Calu3 (cell line): ENCODE data around the gene POLR3B. TPM values are rescaled to one million over a fixed set of nuclear protein-coding genes. Genes with fewer than 3 reads are reported as not detected.

Experiments used
- BruUV-seq: library from RNA; stranded (reverse); fragments of 400-500 nt; replicated peaks from 2 replicates; lab custom pipeline; 2021; lab: Mats Ljungman, UMichigan
- CTCF ChIA-PET: fragments of 300-600 bp; sonication (Branson Sonifier 250); formaldehyde crosslinking; loops from one replicate; lab custom pipeline; 2022; ENCODE audit warnings: antibody characterized with exemption; lab: Charles Lee
- DNase-seq: peaks from one replicate; pipeline ENCODE4 v3.0.0; 2022
- H3K27ac Mint-ChIP-seq: one replicate; pipeline ENCODE4 v1.8.0; 2022; ENCODE audit warnings: mixed read lengths; ENCODE audit not compliant: unreplicated experiment
- H3K27me3 Mint-ChIP-seq: one replicate; pipeline ENCODE4 v1.8.0; 2022; ENCODE audit warnings: mixed read lengths; ENCODE audit not compliant: unreplicated experiment
- H3K36me3 Mint-ChIP-seq: one replicate; pipeline ENCODE4 v1.8.0; 2022; ENCODE audit warnings: mild to moderate bottlenecking, moderate library complexity, mixed read lengths; ENCODE audit not compliant: insufficient read depth, unreplicated experiment
- H3K4me1 Mint-ChIP-seq: one replicate; pipeline ENCODE4 v1.8.0; 2022; ENCODE audit warnings: mild to moderate bottlenecking, low read depth, mixed read lengths; ENCODE audit not compliant: unreplicated experiment
- H3K4me3 Mint-ChIP-seq: one replicate; pipeline ENCODE4 v1.8.0; 2022; ENCODE audit warnings: mild to moderate bottlenecking, low read depth, moderate library complexity, mixed read lengths; ENCODE audit not compliant: unreplicated experiment
- H3K9me3 Mint-ChIP-seq: one replicate; pipeline ENCODE4 v1.8.0; 2022; ENCODE audit warnings: low read depth, mixed read lengths; ENCODE audit not compliant: unreplicated experiment
- CTCF ChIP-seq: fragments of 200-600 bp; IDR thresholded peaks from one replicate; pipeline ENCODE4 v1.8.0; 2022; ENCODE audit warnings: antibody characterized with exemption; ENCODE audit not compliant: unreplicated experiment
- intact Hi-C: fragments of 100-400 bp; cut with micrococcal nuclease; formaldehyde crosslinking; loops from one replicate; pipeline ENCODE4 v1.10.0; 2022; ENCODE audit not compliant: unreplicated experiment
- total RNA-seq: library from RNA; stranded (reverse); gene quantifications from 2 replicates; pipeline ENCODE4 v1.2.3, GENCODE V29; 2022

The POLR3B gene
- total RNA-seq, 1 experiment from 2014 or later, result 13.6 TPM

GRCh38 chr12:106511365-106511764 lies 153.8 kb downstream of the POLR3B start:
- Mint-ChIP-seq H3K36me3 (no peaks in the 10 kb centered on the region), H3K9me3 (no peaks in the 10 kb centered on the region), H3K4me3 (no peak overlapping the region), H3K4me1 (no peaks in the 10 kb centered on the region), H3K27me3 (no peaks in the 10 kb centered on the region), H3K27ac (no peak overlapping the region)
- intact Hi-C loops, result no loop called here
- no TSS peak for BruUV-seq
- no peak for TF ChIP-seq CTCF
- CTCF ChIA-PET, result interaction anchor here (0.7 kb wide), 1 partner anchor 1020 kb away, joined by 3 read pairs; no protein-coding TSS in a partner anchor
- no peak for DNase-seq

GRCh38 chr12:106517314-106517713 lies 159.8 kb downstream of the POLR3B start:
- CTCF ChIA-PET, result no interaction called here
- DNase-seq, result no peak

GRCh38 chr12:106519607-106520021 lies 162.1 kb downstream of the POLR3B start:
- no peak overlapping the region for H3K4me3 Mint-ChIP-seq
- H3K36me3 Mint-ChIP-seq, result no peaks in the 10 kb centered on the region
- no peak for TF ChIP-seq CTCF
- H3K9me3 Mint-ChIP-seq, result no peaks in the 10 kb centered on the region
- BruUV-seq, result no TSS peak
- H3K4me1 Mint-ChIP-seq, result no peaks in the 10 kb centered on the region
- intact Hi-C loops, result no loop called here
- CTCF ChIA-PET, result no interaction called here
- H3K27ac Mint-ChIP-seq, result no peak overlapping the region
- no peaks in the 10 kb centered on the region for H3K27me3 Mint-ChIP-seq
- no peak for DNase-seq

More at GRCh38 chr12:106517314-106517713, 159.8 kb downstream of the POLR3B start:
- no peaks in the 10 kb centered on the region for H3K9me3 Mint-ChIP-seq
- no peak overlapping the region for H3K4me3 Mint-ChIP-seq
- H3K27ac Mint-ChIP-seq, result no peak overlapping the region
- H3K27me3 Mint-ChIP-seq, result no peaks in the 10 kb centered on the region
- no peaks in the 10 kb centered on the region for H3K36me3 Mint-ChIP-seq
- TF ChIP-seq CTCF, result no peak
- BruUV-seq, result no TSS peak
- intact Hi-C loops, result no loop called here
- no peaks in the 10 kb centered on the region for H3K4me1 Mint-ChIP-seq

- no peak for TF ChIP-seq CTCF
- Mint-ChIP-seq H3K36me3 (no peaks in the 10 kb centered on the region), H3K27ac (no peak overlapping the region), H3K4me1 (no peaks in the 10 kb centered on the region), H3K9me3 (no peaks in the 10 kb centered on the region), H3K27me3 (no peaks in the 10 kb centered on the region), H3K4me3 (no peak overlapping the region)
- DNase-seq, result no peak
- no TSS peak for BruUV-seq
- CTCF ChIA-PET, result no interaction called here
- intact Hi-C loops, result no loop called here
These were observed 164.4 kb downstream of the POLR3B start for GRCh38 chr12:106521901-106522300.
